ENCODE results near the gene KCNE3.

KCNE3 gene

DNA sequence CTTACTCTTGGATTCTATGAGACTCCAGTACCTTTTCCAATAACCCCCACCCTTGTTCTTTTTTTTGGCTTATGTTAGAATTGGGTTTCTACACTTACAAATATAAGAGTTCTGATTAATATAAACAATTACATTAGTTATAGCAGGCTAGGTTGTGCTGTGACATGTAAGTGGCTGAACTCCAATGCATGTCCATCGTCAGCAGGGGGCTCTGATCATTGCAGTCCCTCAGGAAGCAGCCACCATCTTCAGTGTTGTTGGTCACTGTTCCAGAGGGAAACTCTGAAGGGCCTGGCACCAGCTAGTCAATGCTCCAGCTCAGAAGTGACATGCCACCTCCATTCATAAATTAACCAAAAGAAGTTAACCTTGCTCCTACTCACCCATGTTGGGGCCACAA, 20.5 kb upstream of the KCNE3 start:
- Histone ChIP-seq H3K4me1 (ENCODE audit: control insufficient read depth, insufficient read depth, low read length) (no peaks in the 10 kb centered on the region), H3K4me3 (ENCODE audit: low read length) (no peak overlapping the region), H3K9me3 (replicated peaks; ENCODE audit: low read length) (no peaks in the 10 kb centered on the region), H3K27me3 (ENCODE audit: control insufficient read depth, insufficient read depth, low read length) (peaks cover 4% of the 10 kb centered on the region), H3K36me3 (ENCODE audit: insufficient read depth, low read length) (no peaks in the 10 kb centered on the region), H3K9ac (ENCODE audit: low read depth, low read length) (no peak overlapping the region), H3K4me2 (ENCODE audit: low read length) (no peak overlapping the region)

DNA sequence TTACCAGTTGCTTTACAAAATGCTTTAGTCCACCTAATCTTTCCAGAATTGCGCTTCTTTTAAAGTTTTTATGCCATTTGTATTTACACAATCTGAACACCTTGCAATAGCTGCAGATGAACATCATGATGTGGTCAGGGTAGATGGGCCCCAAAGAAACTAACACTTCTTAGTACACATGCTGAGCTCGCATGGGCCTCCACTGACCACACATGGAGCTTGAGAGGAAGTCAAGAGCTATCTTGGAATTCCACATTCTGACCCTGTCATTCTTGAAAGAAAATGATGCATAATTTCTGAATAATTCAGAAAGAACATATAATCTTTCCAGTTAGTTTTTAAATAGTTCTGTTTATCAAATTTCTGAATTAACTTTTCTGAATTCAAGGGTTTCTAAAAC, 18.5 kb upstream of the KCNE3 start:
- Histone ChIP-seq H3K4me1 (ENCODE audit: control insufficient read depth, insufficient read depth, low read length) (no peaks in the 10 kb centered on the region), H3K36me3 (ENCODE audit: insufficient read depth, low read length) (no peaks in the 10 kb centered on the region), H3K4me3 (ENCODE audit: low read length) (no peak overlapping the region), H3K4me2 (ENCODE audit: low read length) (no peak overlapping the region), H3K9ac (ENCODE audit: low read depth, low read length) (no peak overlapping the region), H3K9me3 (replicated peaks; ENCODE audit: low read length) (no peaks in the 10 kb centered on the region), H3K27me3 (ENCODE audit: control insufficient read depth, insufficient read depth, low read length) (peaks cover 4% of the 10 kb centered on the region)

DNA sequence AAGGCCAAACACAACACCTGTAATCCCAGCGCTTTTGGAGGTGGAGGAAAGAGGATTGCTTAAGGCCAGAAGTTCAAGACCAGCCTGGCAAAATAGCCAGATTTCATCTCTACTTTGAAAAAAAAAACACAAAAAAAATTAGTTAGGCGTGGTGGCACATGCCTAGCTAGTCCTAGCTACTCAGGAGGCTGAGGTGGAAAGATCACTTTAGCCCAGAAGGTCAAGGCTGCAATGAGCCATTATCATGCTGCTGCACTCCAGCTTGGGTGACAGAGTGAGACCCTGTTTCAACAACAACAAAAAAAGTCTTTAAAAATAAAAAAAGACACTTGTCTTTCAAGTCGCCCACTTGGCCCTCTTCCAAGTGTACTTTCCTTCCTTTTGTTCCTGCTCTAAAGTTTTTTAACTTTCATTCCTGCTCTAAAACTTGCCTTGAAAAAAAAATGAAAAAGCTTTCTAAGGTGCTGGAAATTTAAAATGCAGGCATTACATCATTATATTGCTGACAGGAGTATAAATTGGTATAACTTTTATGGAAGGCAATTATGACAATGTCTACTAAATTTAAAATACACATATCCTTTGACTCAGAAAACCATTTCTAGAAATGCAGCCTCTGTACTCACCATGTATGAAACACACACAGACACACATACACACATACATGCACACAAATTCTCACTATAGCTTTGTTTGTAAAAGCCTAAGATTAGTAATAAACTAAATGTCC, 13.5 kb upstream of the KCNE3 start:
- H3K4me3 ChIP-seq (ENCODE audit: low read length): no peak overlapping the region
- H3K4me2 ChIP-seq (ENCODE audit: low read length): no peak overlapping the region
- H3K4me1 ChIP-seq (ENCODE audit: control insufficient read depth, insufficient read depth, low read length): no peaks in the 10 kb centered on the region
- no peaks in the 10 kb centered on the region for H3K9me3 ChIP-seq (replicated peaks; ENCODE audit: low read length)
- H3K9ac ChIP-seq (ENCODE audit: low read depth, low read length): no peak overlapping the region
- H3K27me3 ChIP-seq (ENCODE audit: control insufficient read depth, insufficient read depth, low read length): peaks cover 13% of the 10 kb centered on the region
- H3K36me3 ChIP-seq (ENCODE audit: insufficient read depth, low read length): no peaks in the 10 kb centered on the region

DNA sequence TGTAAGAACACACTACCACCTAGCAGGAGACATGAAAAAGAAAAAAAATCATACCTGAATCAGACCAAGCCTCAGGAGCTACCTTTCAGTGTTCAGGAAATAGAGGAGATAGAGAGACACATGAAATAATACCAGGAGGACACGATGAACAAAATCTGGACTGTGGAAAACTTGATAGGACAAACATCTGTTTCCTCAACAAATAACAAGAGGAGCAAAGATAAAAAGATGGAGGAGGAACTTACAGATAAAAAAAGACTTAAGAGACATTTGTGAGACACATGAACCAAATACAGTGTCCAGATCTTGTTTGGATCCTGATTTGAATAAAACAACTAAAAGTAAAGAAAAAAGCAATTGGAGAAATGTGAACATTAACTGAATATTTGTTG, 12.4 kb upstream of the KCNE3 start:
- peaks cover 21% of the 10 kb centered on the region for H3K27me3 ChIP-seq (ENCODE audit: control insufficient read depth, insufficient read depth, low read length)
- H3K4me1 ChIP-seq (ENCODE audit: control insufficient read depth, insufficient read depth, low read length): no peaks in the 10 kb centered on the region
- H3K4me2 ChIP-seq (ENCODE audit: low read length): no peak overlapping the region
- H3K9ac ChIP-seq (ENCODE audit: low read depth, low read length): no peak overlapping the region
- H3K4me3 ChIP-seq (ENCODE audit: low read length): no peak overlapping the region
- H3K36me3 ChIP-seq (ENCODE audit: insufficient read depth, low read length): no peaks in the 10 kb centered on the region
- H3K9me3 ChIP-seq (replicated peaks; ENCODE audit: low read length): no peaks in the 10 kb centered on the region

DNA sequence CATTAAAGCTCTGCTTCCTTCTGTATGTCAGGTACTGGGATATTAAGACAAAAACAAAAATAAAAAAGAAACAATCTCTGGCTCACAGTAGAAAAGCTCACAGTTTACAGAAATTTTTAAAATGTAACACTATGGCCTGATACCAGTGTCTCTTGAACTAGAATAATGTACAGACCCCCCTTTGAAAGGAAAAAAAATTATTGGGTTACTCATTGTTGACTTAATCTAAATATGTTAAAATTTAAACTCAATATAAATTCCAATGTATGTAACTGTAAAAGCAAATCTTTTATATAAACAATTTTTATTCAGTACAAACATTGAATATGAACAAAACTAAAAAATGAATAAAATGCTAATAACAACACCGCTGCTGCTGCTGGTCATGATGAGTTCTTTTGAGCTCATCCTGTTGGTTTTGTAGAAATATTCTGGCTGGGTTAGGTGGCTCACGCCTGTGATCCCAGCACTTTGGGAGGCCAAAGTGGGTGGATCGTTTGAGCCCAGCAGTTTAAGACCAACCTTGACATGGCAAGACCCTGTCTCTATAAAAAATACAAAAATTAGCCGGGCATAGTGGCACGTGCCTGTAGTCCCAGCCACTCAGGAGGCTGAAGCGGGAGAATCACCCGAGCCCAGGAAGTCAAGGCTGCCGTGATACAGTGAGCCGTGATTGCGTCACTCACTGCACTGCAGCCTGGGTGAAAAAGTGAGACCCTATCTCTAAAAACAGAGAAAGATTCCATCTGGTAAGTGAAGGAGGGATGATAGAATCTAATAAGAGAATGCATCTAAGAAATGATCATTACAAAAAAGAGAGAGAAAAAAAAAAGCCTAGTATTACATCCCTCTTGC, 11.8 kb upstream of the KCNE3 start:
- H3K27me3 ChIP-seq (ENCODE audit: control insufficient read depth, insufficient read depth, low read length): peaks cover 24% of the 10 kb centered on the region
- H3K9ac ChIP-seq (ENCODE audit: low read depth, low read length): no peak overlapping the region
- H3K9me3 ChIP-seq (replicated peaks; ENCODE audit: low read length): no peaks in the 10 kb centered on the region
- no peaks in the 10 kb centered on the region for H3K36me3 ChIP-seq (ENCODE audit: insufficient read depth, low read length)
- H3K4me3 ChIP-seq (ENCODE audit: low read length): no peak overlapping the region
- H3K4me1 ChIP-seq (ENCODE audit: control insufficient read depth, insufficient read depth, low read length): no peaks in the 10 kb centered on the region
- no peak overlapping the region for H3K4me2 ChIP-seq (ENCODE audit: low read length)

DNA sequence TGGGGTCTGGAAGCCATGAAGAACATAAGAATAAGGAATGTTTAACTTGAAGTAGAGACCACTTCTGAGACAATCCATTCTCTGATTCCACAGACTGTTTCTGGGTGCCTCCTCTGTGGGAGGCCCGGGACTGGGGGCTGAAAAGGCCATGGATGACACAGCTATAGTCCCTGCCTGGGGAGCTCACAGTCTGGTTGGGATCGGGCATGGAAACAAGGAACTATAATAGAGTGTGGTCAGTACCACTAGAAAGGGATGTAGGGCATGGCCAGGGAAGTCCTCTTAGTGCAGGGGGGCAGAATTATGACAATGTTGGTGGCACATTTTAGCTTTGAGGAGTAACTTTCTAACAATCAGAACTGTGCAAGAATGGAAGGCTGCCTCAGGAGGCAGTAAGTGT, 9.2 kb upstream of the KCNE3 start:
- Histone ChIP-seq H3K36me3 (ENCODE audit: insufficient read depth, low read length) (no peaks in the 10 kb centered on the region), H3K4me1 (ENCODE audit: control insufficient read depth, insufficient read depth, low read length) (no peaks in the 10 kb centered on the region), H3K4me3 (ENCODE audit: low read length) (no peak overlapping the region), H3K4me2 (ENCODE audit: low read length) (no peak overlapping the region), H3K9ac (ENCODE audit: low read depth, low read length) (no peak overlapping the region), H3K9me3 (replicated peaks; ENCODE audit: low read length) (no peaks in the 10 kb centered on the region), H3K27me3 (ENCODE audit: control insufficient read depth, insufficient read depth, low read length) (peaks cover 39% of the 10 kb centered on the region)

DNA sequence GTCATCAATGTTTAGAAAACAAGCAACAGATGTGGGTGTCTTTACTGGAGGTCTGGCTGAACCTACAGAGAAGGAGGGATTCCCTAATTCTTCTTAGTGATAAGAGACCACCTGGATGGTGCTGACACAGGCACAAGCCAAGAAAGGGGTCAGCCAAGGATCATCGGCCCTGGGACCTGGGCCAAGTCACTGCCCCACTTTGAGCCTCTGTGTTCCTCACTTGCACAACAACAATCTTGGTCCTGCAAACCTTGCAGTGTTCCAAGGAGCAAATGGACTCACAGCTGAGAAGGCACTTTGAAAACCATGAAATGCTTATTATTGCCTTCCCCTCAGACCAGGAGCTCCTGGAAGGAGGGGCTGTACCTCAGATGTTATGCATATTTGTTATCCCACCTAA, 7.0 kb upstream of the KCNE3 start:
- Histone ChIP-seq H3K9ac (ENCODE audit: low read depth, low read length) (no peak overlapping the region), H3K36me3 (ENCODE audit: insufficient read depth, low read length) (no peaks in the 10 kb centered on the region), H3K4me2 (ENCODE audit: low read length) (no peak overlapping the region), H3K4me3 (ENCODE audit: low read length) (no peak overlapping the region), H3K4me1 (ENCODE audit: control insufficient read depth, insufficient read depth, low read length) (no peaks in the 10 kb centered on the region), H3K27me3 (ENCODE audit: control insufficient read depth, insufficient read depth, low read length) (peaks cover 46% of the 10 kb centered on the region), H3K9me3 (replicated peaks; ENCODE audit: low read length) (no peaks in the 10 kb centered on the region)

DNA sequence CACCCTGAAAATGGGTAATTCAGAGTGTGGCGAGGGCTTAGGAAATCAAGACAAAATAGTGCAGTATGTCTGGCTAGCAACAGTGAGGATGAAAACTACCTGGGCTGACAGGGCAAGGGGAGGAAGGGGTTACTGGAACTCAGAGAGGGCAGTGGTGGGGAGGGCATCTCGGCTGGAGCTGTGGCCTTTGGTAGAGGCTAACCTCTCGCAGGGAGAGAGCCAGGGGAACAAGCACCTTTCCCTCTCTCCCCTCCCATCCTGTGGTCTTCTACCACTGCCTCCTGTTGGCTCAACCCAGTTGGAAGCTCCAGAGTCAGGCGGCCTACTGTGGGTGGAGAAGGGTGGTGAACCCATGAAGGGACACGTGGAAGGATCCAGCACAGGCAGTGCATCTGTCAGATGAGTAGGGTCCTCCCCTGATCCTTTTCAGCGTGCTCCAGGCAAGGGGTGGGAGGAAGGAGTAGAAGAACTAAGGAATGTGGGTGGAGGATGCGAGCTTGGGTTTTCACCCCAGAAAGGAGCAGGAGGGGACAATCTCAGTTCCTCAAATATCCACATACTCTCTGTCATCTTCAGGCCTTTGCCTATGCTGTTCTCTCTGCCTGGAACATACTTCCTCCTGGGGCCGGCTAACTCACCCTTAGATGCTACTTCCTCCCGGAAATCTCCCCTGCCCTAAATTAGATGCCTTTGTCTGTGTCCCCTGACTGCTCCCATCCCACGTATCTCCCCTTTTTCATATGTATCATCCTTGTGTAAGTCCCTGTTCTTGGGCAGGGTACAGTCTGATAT, 6.2 kb upstream of the KCNE3 start:
- Histone ChIP-seq H3K27me3 (ENCODE audit: control insufficient read depth, insufficient read depth, low read length) (peaks cover 51% of the 10 kb centered on the region), H3K9me3 (replicated peaks; ENCODE audit: low read length) (no peaks in the 10 kb centered on the region), H3K9ac (ENCODE audit: low read depth, low read length) (no peak overlapping the region), H3K36me3 (ENCODE audit: insufficient read depth, low read length) (no peaks in the 10 kb centered on the region), H3K4me1 (ENCODE audit: control insufficient read depth, insufficient read depth, low read length) (no peaks in the 10 kb centered on the region), H3K4me3 (ENCODE audit: low read length) (no peak overlapping the region), H3K4me2 (ENCODE audit: low read length) (no peak overlapping the region)

DNA sequence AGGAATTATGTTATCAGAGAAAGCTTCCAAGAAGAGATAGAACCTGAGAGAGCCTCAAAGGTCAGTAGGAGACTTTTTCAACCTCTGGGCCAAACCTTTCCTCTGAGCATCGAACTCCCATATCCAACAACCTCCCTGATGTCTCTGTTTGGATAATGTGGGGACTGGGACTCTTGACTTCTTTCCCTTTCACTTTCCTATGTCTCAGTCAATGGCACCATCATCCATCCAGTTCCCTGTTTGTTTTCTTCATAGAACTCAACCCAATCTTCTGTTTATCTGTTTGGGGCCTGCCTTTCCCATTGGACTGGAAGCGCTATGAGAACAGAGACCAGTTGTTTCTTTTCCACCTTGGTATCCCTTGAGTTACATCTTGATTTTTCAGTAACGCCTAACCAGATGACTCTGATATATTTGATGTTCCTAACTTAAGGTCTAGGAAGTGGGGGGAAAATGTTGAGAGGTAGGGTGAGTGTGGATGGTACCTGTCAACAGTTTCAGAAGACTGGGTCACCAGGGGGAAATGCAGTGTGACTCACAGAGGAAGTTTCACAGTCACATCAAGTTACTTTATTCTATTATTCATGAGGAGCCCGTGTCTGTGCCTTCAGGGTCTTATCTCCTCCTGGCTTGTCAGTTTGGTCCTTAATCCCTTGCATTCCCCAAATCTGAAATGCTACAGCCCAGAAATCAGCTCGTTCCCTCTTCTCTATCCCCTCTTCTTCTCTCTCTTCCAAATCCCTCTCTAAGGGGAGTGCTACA, 4.5 kb upstream of the KCNE3 start:
- Histone ChIP-seq H3K9ac (ENCODE audit: low read depth, low read length) (no peak overlapping the region), H3K4me3 (ENCODE audit: low read length) (no peak overlapping the region), H3K36me3 (ENCODE audit: insufficient read depth, low read length) (no peaks in the 10 kb centered on the region), H3K4me2 (ENCODE audit: low read length) (no peak overlapping the region), H3K4me1 (ENCODE audit: control insufficient read depth, insufficient read depth, low read length) (peaks cover 10% of the 10 kb centered on the region), H3K9me3 (replicated peaks; ENCODE audit: low read length) (no peaks in the 10 kb centered on the region), H3K27me3 (ENCODE audit: control insufficient read depth, insufficient read depth, low read length) (peaks cover 55% of the 10 kb centered on the region)

DNA sequence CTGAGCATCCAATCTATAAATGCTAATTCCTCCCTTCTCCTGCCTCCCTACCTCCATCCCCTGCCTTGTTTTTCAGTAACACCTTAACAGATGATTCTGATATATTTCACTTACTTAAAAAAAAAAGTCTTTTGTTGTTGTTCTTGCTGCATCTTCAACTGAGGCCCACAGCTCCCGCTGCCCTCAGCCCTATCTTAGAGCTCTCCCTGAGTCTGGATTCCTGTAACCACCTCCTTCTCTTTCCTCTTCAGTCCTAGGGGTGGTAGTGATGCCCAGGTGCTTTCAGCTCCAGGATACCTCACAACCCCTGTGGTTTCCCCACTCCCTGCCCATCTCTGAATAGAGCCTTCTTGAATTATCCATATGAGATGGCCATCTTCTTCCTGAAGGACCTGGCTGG, 3.7 kb upstream of the KCNE3 start:
- Histone ChIP-seq H3K27me3 (ENCODE audit: control insufficient read depth, insufficient read depth, low read length) (peaks cover 56% of the 10 kb centered on the region), H3K36me3 (ENCODE audit: insufficient read depth, low read length) (no peaks in the 10 kb centered on the region), H3K4me3 (ENCODE audit: low read length) (no peak overlapping the region), H3K9me3 (replicated peaks; ENCODE audit: low read length) (no peaks in the 10 kb centered on the region), H3K4me2 (ENCODE audit: low read length) (no peak overlapping the region), H3K4me1 (ENCODE audit: control insufficient read depth, insufficient read depth, low read length) (peaks cover 13% of the 10 kb centered on the region), H3K9ac (ENCODE audit: low read depth, low read length) (no peak overlapping the region)

DNA sequence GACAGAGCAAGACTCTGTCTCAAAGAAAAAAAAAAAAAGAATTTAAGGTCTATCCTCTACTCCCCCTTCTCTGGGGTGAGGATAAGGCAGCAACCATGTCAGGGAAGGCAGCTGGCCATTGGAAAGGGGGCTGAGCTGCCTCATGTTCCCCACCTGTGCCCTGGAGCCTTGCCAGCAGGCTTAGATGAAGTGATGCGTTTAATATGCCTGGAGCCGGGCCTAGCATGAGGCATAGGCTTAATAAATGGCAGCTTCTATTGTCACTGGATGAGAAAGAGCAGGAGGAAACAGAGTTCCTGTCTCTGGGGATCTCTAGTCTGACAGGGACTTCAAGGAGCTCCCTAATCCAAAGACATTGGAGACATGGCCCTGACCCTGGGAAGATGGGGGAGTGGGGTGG, 3.2 kb upstream of the KCNE3 start:
- Histone ChIP-seq H3K36me3 (ENCODE audit: insufficient read depth, low read length) (no peaks in the 10 kb centered on the region), H3K27me3 (ENCODE audit: control insufficient read depth, insufficient read depth, low read length) (peaks cover 54% of the 10 kb centered on the region), H3K4me1 (ENCODE audit: control insufficient read depth, insufficient read depth, low read length) (peaks cover 13% of the 10 kb centered on the region), H3K4me2 (ENCODE audit: low read length) (no peak overlapping the region), H3K4me3 (ENCODE audit: low read length) (no peak overlapping the region), H3K9ac (ENCODE audit: low read depth, low read length) (no peak overlapping the region), H3K9me3 (replicated peaks; ENCODE audit: low read length) (no peaks in the 10 kb centered on the region)
